Stromal cell of bone marrow (primary cell): Measurements from ENCODE around the gene PSMG2.

Experiments used
- DNase-seq: peaks from one replicate; pipeline ENCODE4 v3.0.0-alpha.2; 2012; ENCODE audit warnings: low read depth

The PSMG2 gene

DNA sequence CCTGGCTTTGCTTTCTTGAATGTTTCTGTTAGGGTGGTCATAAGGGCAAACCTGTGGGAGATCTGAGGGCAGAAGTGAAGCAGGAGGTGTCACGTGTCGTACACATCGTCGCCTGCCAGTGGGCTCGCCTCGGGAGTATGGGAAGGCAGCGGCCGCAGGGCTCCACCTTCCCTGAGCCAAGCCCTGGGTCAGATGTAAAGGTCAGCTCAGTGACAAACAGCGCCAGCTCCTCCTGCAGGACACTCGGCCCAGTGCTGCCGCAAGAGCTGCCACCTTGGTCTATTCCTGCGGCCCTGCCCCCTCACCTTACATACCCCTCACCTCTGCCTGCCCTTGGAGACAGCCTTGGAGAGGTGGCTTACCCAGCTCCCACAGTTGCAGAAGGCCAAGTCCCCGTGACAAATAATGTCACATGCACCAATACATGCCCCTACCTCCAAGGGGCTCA lies 64.2 kb downstream of the PSMG2 start:
- DNase-seq: no peak

- no peak for DNase-seq
These were observed 64.8 kb downstream of the PSMG2 start for GRCh38 chr18:12767580-12768155.

DNA sequence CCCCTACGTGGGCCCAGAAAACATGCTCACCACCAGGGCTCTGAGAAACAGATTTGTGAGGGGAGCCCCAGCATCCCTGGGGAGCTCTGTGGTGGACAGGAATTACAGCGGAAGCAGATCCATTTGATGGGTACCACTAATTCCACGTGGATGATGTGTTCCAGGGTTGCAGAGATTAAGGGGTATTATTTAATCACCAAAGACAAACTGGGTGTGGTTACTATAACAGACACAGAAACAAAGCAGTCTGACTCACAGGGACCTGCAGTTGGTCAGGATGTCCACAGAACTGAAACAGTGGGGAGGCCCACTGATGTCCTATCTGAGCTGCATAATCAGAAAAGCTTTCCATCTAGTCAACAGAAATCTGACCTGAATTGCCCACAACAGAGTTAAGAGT lies 65.8 kb downstream of the PSMG2 start:
- no peak for DNase-seq

DNA sequence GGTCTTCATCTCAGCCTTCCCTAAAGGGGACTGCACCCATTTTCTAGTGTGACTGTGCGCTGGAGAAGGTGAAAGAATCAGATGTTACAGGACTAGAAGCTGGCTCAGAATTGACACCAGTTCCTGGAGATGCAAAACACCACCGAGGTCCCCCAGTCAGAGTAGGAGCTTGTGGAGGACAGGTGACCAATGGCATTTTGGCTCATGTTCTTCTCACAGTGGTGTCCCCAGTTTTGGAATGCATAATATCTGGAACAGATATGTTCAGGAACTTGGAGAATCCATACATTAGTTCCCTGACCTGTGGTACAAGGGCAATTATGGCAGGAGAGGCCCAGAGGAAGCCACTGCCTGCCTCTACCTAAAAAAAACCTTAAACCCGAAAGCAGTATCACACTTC lies 66.3 kb downstream of the PSMG2 start:
- DNase-seq: no peak

DNA sequence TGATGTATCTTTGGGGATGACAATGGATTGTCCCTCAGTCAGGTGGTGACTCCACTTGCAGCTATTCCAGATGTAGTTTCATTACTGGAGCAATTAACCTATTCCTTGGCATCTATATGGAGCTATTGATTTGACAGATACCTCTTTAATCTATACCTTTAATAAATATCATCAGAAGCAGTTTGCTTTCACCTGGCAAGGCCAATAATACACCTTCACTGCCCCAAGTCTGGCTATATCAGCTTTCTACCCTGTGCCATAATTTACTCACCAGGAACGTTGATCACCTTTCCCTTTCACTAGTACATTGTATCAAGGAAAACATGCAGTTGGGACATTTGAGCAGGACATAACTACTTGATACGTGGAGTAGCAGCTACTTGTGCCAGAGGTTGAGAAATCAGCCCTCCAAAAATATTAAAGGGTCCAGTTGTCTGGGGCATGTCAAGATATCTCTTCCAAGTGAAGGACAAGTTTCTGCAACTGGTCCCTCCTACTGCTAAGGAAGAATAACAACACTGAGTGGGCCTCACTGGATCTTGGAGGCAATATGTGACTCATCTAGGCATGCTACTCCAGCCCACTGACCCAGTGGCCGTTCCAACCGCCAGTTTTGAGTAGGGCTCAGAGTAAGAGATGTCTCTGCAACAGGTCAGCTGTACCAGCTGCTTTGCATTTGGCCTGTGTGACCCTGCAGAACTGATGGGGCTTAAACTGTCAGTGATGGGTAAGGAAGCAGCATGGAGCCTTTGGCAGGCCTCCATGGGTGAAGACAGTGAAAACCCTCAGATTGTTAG lies 67.0 kb downstream of the PSMG2 start:
- no peak for DNase-seq

DNA sequence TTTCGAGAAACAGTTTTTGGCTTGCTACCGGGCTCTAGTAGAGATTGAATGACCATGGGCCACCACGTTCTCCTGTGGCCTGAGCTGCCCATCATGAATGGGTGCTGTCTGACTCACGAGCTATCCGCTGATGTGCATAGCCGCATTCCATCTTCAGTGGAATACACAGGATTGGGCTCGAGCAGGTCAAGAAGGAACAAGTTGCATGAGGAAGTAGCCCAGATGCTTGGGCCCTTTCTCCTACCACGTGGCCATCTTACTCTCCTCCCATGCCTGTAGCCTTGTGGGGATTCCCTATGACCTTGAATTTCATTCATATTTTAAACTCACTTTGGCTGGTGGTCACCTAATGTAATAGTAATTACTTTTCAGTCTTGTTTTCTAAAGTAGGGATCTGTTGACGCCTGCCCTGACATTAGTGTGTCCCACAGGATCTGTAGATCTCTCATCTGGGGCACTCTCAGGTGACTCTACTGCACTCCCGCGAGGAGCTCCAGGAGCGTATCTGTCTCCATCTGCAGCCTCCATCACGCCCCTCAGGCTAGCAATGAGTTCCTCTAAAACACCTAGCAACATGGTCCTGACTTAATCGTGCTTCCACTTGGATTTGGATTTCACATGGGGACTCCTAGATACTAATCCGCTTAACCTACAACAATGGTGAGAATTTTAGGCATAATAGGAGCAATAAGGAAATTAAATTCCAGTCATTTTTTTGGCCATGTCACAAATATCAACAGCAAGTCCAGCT lies 67.8 kb downstream of the PSMG2 start:
- no peak for DNase-seq

GRCh38 chr18:12772111-12772510 lies 69.3 kb downstream of the PSMG2 start:
- no peak for DNase-seq

GRCh38 chr18:12773369-12773768 lies 70.5 kb downstream of the PSMG2 start:
- no peak for DNase-seq

- DNase-seq: no peak
These were observed 72.1 kb downstream of the PSMG2 start for GRCh38 chr18:12774982-12775381.
